Measurements from ENCODE around the gene ZFP36L1.
A peak's percentile ranks its signal among the peaks of the same experiment; 100 is the strongest.

Gene ZFP36L1

DNA sequence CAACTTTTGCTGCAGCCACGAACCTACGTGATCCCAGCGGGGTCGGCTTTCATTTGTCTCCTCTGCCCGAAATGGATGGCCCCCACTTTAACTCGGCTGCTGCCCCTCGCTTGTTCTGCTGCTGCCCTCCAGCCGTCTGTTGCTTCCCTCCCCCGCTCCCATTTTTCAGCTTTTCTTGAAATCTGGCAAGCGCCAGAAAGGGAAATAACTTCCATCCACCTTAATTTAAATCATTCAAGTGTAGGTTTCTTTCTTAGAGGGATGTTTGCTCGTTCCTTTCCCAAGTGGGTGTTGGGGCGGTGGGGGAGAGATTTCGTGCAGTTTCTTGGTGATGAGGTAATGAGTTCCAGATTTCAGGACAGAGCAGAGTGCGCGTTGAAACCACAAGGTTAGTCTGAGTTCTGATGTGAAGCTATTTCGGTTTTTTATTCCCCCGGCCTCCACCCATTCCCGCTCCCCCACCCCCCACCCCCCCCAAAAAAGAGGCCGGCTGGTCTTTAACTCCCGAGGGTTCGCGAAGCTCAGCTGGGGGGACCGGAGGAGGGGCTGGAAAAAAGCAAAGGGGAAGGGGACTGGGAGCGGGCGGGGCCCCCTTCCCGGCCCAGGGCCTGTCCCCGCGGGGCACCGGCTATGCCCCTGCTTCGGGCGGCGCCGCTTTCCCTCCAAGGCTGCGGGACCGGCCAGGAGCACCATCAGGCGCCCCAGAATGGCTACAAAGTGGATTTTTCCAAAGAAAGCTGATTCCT lies 2.2 kb upstream of the ZFP36L1 start:
- no peak for DNase-seq

DNA sequence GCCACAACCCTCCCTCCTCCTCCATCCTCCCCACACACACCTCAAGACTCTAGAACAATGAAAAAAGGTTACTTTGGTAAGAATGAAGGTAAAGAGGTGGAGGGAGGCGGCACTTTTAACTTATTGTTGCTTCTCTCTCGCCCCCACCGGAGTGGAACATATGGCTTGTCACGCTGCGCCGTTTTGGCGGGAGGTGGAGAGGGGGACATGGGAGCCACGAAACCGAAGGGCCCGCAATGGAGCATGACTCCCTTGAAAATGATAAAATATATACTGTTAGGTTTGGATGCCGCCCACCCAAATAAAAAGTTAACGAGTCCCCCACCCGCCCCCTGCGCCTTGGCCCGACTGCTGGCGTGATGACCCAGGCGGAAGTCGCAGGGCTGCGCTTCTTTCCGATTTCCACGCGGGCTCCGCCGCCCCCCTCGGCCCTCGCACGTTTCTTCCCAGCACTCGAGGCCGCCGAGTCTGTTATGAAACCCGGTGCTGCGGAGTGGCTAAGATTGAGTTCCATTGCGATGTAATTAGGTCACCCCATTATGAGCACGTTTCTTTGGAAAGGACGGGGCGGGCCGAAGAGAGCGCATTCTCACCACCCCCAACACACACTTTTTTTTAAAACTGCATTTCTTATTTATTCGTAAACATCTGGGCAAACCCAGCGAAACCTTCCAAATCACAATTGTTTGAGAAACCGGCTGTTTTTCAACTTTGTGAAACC lies 1.4 kb upstream of the ZFP36L1 start:
- no peak for DNase-seq

DNA sequence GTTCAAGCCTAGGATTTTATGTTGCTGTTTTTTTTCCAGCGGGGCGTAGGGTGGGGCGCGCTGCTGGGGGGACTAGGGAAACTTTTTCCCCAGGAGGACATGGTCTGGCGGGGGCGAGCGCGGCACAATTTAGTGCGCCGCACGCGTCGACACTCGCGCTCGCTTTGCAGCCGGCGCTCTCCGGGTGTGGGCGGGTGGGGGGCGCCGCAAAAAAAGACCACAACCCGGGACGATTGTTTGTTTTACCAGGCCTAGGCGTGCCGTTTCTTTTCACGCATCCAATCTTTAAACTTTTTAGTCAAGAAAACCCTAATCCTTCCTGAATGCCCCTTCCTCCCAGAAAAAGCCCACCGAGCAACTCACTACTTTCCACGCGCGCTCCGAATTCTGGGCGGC lies 865 bp upstream of the ZFP36L1 start:
- no peak for DNase-seq

DNA sequence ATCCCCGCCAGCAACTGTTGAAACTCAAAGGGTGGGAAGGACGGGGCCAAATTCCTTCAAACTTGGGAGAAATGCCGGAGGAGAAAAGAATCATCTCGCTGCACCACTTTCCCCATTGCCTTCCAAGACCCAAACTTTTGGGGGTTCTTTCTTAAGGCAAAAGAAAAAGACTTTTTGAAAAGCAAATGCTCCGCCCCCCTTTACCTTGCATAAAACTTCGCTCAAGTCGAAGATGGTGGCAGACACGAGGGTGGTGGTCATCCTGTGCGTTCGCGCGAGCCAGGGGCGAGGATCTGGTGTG lies 239 bp downstream of the ZFP36L1 start:
- DNase-seq: no peak

DNA sequence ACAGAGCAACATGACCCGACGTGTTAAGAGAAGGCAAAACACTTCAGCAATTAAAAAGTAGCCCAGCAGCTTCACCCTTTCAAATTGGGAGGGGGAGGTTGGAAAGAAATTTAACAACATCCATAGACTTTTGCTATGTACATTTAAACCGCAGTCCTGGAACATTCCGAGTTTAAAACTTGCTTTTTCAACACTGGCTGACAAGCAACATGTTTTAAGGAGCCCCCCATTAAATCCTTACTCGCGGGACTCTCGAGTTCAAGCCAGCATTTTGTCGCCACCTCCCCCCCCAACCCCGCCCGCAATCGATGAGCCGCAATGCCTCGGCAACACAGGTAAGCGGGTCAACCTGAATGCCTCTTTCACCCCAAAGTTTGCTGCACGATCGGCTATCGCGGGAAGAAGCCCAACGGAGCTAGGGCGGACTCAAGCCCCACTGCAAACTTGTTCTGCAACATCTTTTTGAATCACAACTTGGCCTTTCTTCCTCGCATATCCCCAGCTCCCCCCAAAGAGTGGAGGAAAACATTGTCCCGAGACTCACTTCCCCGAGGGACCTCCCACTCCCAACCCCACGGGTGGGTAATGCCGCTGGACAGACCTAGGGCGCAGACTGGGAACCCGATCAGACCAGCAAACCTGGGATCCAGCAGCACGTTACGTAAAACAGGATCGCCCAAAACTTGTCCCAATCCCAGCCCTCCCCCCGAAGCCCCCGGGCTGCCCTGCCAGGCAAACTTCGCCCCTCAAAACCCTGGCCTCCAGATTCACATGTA lies 777 bp downstream of the ZFP36L1 start:
- DNase-seq: peak; percentile 18

DNA sequence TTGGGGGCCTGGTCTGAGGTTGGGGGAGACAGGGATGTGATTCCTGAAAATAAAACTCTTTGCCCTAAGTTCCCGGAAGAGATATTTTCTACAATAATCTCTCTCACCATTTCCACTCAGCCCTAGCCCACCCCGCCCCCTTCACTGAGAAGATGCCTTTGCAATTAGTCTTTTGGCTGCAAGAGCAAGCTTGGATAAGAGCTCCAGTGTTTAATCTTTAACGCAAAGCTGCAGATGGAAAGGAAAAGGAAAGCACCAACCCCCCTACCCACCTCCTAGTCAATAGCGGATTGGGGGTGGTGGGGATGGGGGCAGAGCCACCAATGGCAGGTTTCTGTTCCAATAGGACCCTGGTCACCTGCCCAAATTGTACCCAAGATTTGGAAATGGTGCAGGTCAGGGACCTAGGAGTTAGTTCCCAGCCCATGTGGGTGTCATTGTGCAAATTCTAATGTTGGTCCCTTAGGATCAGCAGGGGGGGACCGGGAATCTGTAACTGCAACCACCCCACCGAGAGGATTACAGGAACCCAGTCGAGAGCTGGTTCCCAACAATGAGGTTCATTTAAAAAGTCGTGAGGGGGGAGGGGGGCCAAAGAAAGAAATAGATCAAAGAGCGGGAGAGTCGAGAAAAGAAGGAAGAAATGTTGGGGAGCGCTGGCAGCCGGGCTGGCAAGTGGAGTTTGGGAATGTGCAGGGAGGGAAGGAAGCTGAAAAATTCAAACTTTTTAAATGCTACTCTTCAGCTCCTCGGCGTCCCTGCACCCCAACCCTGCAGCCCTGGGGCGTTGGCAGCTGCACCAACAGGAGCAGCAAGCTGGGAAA lies 1.6 kb downstream of the ZFP36L1 start:
- no peak for DNase-seq

DNA sequence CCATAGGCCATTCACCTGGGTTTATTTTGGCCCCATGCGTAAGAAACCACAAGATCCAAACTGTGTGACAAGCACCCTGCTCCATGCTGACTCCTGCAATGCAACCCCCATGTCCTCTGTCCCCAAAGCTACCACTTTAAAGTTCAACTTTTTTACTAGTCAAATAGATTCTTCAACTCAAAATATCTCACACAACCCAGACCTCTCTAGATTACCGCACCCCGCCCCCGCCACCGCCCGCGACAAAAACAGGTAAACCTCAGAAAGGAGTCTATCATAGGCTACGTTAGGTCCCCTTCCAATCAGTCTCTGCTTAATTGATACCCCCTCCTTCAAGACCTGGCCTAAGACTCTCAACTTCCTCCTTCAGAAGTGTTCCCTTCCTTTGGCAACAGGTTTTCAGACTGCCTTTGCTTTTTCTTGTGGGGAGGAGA lies 2.2 kb downstream of the ZFP36L1 start:
- no peak for DNase-seq

DNA sequence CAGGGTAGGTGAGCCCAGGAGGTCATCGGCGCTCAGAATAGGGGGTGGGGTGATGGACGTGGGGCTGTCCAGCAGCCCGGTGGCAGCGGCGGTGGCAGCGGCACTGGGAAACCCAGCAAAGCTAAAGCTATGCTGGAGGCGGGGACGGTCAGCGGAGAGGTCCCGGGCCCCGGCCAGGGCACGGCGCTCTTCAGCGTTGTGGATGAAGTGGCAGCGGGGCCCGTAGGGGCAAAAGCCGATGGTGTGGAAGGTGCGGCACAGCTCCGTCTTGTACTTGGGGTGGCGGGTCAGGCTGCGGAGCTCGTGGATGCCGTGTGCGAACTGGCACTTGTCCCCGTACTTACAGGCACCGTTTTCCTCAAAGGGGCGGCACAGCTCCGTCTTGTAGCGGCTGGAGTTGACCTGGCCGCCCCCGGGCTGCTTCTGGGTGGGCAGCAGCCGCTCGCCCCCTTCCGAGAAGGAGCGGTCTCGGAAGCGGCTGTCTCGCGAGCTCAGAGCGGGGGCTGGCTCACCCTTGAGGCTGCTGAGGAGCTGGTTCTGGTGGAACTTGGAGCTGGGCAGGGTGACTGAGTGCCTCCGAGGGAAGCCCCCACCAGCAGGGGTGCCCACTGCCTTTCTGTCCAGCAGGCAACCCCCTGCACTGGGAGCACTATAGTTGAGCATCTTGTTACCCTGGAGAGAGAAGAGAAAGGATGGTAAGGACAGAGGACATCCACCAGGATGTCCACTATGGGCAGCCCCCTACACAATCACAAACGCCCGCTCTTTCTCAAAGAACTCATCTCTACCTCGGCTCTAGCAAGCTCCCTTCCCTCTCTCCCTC lies 2.8 kb downstream of the ZFP36L1 start:
- DNase-seq: no peak

DNA sequence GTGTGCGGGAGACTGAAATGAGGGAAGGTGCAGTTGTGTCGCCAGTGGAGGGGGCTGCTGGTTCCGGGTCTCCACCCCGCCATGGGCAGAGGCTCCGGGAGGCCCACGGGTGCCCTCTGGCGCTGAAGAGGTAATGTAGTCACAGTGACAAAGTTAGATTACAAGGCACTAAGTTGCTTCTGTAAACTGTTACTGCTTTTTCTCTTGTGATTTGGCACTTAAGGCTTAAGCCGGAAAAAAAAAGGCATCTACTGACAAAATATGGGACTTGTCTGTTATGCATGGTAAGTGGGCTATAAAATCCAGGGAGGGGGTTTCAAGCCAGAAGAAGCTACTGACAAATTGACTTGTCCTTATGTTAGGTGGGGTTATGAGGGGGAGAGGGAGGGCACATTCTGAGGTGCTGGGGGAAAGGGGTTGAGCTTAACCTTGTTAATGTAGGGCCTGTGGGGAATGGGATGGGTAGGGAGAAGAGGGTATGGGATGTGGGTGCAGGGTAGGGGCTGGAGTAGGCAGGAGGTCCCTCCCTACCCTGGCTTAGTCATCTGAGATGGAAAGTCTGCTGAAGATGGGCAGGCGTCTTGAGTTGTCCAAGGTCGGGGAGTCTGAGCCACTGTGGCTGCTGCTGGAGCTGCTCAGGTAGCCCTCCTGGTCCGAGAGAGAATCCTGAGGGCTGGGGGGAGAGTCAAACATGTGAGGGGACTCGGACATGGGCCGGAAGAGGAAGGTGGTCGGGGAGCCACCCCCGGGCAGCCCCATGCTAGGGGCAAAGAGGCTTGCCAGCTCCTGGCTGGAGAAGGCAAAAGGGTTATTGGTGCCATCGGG lies 3.7 kb downstream of the ZFP36L1 start:
- peak; percentile 74 for DNase-seq

DNA sequence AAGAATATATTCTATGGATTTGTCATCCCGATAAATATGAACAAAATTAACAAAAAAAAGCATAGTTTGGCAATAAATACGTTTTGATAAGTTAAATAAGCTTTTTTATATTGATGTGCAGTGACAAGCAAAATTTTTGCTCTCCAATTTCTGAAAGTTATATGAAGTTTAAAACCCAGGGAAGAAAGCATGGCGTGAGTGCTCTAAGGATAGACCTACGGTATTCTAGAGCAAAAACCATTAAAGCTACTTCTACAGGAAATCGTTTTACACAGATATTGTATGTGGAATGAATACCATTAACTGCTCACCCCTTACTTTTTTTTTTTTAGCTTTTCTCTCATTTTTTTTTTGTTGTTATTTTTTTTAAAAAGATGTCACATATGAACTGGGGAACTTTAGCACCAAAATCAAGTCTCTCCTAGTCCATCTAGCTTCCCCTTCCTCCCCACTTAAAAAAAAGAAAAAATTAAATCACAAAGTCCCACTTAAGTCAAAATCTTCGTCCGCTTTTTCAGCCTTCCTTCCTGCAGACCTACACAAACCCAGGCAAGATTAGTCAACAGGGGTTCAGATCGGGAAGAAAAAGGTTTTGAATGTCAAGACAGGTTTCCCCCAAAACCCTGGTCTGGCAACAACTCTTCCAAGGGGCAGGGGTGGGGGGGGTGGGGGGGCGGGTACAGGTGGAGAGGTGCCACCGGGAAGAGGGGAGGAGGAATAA lies 4.4 kb downstream of the ZFP36L1 start:
- DNase-seq: no peak

DNA sequence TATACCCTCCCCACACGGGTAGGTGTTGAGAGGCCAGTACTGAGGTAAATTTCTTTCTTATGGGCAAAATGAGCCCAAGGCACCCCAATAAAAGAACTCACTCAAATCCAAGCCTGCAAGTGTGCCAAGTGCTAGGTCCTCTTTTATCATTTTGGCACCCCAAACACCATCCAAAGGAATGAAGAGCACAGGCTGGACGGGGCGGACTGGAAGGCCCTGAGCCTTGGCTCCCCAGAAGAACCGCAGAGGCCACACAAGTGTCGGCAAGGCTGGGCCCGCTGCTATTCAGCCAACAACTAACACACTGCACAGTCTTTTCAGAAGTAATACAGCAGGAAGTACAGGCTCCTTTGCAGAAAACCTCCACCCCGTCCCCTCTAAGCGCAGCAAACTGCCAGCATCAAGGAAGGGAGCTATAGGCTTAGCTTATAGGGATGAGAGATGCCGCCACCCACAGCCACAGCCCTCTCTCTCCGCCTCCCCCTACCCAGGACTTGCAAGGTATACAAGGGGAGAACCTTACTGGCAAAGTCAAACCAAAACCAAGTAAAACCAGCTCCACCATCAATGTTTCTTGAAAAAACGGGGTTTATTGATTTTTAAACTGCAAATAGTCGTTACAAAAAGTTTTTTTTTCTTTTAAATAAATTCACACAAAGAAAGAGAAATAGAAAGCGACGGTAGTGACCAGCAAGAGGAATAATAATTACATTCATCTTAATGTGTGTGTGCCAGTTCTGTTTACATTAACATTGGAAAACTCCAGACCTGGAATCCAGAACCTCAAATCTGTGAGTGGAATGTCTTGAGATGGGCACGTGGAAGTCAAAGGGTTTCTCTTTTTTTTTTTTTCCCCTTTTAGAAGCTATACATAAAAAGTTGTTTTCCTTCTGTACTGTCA lies 5.5 kb downstream of the ZFP36L1 start:
- no peak for DNase-seq

DNA sequence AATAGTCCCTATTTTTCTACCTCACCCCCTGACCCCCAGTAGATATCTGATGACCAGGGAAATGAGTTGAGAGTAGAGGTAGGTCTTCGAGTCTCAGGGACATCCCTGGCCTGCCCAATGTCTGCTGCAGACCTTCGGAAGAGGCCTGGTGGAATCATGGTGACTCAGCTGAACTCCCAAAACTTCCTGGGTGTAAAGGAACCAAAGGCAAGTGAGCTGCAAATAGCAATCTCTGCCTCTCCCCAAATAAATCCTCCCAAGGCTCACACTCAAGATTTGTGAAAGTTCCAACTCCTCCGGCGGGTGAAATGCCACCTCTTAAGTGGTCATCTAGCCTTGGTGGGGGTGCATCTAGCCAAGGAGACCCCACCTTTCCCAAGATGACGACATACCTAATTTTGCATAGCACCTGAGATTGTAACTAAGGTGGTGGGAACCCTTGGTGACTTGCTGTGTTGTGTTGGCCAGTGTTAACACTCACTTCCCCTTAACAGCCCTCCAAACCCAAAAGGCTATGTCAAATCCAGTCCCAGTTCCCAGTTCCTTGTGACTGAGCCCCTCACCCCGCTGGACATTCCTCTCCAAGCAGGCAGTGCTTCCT lies 6.3 kb downstream of the ZFP36L1 start:
- DNase-seq: no peak

DNA sequence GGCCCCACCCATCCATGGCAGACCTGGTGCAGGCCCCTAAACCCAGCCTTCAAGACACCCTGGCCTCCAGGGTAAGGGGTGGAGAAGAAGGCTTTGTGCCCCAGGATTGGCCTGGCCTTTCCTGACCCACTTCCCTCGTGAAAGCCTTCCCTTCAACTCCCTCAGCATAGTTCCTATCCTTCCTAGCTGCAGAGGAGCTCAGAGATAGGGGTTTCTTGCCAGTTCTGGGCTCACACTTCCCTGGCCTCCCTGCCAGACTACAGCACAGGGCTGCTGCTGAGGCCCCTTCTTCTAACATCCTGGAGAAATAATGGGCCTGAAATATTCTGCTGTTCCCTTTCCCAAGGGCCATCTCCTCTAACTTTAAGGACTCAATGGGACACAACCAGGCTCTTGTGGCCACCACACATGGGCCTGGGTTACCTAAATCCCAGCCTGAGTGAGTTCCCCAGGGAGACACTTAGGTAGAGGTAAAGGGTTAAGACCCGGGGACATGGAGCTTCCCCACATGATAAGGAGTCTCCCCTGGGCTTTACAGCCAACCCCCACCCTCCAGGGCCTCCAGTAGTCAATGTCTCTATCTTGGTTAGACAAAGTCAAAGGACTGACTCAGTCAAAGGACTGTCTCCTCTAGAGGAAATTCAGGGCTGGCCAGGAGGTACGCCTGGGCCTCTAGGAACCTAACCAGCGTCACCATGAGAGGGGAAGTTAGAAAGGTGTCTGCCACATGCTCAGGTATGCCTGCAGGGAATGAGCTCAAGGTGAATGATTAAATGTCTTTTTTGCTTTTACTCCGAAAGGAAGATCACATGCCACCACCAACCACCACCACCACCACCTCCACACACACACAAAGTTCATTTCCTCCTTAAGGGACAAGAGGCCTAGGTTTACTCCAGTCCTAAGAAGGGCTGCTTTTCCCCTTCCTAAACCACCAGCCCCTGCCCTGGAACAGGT lies 7.1 kb downstream of the ZFP36L1 start:
- DNase-seq: no peak

DNA sequence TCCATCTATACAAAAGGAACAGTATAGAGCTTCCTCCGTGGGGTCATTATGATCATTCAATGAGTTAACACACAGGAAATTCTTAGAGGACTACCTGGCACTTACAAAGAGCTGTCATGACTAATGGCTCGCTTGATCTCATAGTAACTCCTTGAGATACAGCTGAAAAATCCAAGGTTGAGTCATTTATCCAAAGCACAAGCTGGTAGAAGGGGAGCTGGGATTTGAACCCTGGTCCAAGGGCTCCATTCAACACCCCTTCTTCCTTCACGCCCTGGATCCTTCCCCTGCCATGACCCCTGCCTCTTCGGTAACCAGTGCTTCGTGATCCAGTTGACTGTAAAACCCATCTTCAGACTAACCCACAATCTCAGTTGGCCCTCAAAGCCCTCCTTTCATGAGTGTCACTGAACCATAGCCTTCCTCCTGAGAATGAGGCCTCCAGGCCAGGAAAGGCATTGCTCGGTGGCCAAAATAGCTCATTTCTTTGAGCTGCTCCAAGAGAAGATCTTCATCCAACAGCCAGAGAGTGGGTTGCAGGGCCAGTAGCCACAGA lies 7.8 kb downstream of the ZFP36L1 start:
- no peak for DNase-seq

DNA sequence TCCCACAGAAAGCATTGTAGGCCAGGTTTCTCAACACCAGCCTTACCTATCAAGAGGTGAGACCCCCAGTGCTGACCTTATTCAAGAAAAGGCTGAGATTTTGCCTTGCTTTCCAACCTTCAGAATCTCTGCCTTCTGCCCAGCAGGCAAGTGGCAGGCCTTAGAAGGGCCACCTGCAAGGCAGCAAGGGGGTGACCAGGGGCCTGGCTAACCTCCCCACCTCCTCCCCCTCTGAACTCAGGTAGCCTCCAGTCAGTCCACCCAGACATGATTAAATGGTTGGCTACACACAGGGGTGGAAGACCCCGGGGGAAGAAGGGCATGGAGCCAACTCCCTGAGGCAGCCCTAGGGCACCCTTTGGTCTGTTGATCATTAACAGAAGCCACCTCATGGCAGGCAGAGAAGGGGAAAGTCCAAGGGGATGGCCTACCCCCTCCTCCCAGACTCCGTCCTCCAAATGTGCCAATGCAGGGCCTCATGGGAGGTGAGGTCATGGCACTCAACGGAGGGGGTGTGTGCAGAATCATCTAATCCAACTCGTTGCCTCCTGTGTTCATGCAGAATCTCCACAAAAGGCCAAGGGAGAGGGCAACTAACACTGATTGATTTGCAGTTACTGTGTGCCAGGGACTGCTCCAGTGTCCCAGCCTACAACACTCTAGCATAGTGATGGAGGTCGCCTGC lies 8.5 kb downstream of the ZFP36L1 start:
- DNase-seq: no peak

DNA sequence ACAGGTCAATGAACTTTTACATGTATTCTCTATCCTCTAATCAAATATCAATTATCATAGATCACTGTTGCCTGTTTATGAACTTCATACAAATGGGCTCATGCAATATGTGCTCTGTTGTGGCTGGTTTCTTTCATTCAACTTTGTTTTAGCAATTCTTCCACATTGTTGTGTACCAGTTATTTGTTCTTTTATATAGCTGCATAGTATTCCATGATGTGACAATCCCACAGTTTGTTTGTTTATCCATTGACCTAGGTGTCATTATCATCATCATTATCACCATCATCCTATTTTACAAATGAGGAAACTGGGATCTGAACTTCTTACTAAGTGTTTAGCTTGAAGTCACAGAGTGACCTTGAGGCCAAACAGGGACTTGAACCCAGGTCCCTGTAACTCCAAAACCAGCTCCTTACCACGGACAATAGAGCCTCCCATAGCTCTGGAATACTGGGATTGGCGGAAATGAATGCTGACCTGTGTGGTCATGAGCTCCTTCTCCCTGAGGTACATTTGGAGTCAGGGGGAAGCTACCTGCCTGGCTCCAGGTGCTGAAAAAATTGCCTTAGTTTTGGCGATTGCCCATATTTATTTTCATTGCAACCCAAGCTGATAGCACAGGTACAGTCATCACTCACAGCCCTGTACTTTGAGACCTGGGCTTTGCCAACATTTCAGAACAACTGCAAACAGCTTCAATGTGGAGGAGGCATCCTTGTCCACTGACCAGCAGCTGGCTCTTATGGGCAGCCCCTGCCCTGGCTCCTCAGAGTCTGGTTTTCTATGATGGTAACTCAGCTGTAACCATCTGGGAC lies 9.2 kb downstream of the ZFP36L1 start:
- DNase-seq: no peak

Measured in KG1 (cell line).